GM18907 (cell line): ENCODE data around the gene PLEKHS1.

ENCODE experiments used
- ATAC-seq: cut with Tn5 transposase; IDR thresholded peaks from one replicate; pipeline ENCODE4 v1.9.1; 2021; ENCODE audit warnings: mild to moderate bottlenecking, moderate library complexity; ENCODE audit not compliant: unreplicated experiment

Gene PLEKHS1

DNA sequence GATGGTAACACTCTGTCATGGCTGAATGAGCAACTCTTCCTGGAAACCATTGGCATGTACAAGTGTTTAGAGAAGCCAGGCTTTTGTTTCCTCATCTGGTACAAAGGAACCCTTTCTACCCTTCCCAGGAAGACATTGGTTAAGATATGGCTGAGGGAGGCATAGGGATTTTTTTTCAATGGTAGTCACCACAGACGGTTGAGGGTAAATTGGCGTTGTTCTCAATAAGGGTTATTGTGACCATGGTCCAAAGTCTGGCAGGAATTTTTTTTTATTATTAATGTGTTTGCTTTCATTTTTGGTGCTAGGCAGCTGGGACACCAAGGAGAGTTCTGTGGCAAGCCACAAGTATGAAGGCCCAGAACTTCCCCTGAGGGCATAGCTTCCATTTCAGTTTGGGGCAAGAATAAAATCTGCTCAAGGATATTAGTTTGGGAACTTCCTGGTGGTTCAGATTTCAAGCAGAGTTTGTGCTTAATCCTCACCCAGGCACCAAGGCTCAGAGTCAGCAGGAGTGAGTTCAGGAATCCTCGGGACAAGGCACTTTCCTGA is at the start of gene PLEKHS1:
PLEKHS1 (plus strand) TSS at position 502 of the 552 bp plus-strand sequence. CDS start 3,596 bp downstream, outside the sequence.
- ATAC-seq: no peak

DNA sequence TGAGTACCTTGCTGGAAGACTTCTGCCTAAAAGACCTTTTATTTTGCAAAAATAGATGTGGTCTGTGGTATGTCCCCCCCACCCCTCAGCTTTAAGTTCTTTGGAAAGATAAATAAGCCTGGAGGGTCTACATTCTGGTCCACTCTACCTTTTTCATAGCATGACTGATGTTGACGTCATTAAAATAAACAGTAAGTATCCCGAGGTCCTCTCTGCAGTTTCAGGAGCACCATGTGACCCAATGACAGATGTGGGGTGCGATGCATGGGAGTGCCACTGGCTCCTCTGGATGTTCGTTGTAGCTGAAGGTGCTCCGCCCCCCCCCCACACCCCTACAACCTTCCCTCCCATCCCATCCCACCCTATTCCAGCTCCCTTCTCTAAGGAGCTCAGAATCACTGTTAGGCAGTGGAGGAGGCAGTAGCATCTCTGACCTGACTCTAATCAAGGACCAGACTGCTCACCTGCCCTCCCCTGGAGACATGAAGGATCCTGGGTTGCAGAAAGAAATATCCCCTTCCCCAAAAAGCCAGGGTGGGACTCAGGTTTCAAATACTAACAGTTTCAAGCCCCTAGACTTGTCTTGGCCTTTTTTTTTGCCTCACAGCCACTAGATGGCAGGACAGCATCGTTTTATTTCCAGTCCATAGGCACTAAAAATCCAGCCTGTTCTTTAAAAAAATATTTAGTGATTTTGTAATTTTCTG is 46.7 kb upstream of the PLEKHS1 start:
- no peak for ATAC-seq

DNA sequence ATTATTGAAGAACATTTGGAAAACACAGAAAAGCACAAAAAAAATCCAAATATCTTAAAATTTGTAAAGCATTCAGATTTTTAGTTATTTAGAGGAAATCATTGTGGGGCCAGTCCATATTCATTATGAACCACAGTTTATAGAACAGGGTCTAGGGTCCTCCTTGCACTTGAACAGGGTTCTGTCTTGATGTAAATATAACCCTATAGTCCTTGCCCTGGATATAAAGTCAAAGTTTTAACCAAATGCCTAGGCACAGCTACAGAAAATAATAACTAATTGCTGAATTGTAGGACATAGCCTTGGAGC is 46.2 kb upstream of the PLEKHS1 start:
- no peak for ATAC-seq

DNA sequence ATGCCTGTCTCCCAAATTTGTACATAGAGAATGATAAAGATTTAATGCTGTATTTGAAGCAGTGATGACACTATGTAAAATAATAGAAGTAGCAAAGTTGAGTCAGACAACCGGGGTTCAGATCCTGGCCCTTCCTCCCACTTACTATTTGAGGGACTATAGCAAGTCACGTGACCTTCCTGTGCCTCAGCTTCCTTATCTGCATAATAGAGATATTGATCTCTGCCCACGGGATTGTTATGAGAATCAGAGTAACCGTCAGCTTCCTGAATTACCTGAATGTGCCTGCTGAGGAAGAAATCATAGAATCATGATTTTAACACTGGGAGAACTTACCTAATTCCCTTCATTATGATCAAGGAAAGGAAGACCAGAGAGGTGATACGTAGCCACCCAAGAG is 44.9 kb upstream of the PLEKHS1 start:
- ATAC-seq: no peak

DNA sequence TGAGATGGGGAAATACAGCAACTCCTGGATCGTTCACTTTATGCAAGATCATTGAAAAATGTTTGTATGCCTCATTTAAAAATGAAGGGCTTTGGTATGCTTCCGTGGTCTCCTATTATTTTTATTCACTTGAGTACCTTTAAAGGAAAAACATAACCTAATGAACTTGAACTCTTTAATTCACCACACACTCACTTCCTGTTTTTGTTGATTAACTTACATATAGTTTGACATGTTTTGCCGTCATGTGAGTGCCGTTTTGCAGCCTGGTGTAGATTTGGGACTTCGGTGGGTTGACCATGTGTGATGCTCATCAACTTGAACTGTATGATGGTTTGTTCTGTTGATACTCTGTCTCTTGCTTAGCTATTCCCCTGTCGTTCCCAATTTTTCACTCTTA is 42.8 kb upstream of the PLEKHS1 start:
- no peak for ATAC-seq

DNA sequence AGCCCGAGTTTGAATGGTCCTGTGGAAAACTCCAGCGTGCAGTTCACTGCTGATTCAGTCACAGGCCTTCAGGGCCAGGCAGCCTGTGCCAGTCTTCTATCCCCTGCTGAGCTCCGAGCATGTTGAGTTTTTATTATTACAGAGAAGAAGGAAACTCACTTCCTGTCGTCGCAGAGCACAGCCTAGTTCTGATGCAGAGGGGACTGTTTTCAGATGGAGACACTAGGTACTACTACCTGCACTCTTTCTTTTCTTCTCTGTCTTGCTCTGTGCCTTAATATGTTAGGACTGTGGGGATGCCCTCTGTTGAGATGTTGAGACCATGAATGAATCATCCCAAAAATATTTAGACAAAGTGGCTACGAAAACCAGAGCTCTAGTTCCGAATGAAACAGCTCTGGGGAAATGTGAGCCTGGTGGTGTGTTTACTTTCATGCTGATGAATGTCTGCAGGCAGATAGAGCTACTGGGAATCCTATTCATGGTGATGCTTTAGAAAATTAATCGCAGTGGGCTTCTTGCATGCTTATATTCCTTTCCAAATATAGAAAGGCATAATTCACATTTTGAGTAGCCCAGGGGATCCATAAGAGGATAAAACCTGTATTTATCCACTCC is 42.2 kb upstream of the PLEKHS1 start:
- no peak for ATAC-seq

DNA sequence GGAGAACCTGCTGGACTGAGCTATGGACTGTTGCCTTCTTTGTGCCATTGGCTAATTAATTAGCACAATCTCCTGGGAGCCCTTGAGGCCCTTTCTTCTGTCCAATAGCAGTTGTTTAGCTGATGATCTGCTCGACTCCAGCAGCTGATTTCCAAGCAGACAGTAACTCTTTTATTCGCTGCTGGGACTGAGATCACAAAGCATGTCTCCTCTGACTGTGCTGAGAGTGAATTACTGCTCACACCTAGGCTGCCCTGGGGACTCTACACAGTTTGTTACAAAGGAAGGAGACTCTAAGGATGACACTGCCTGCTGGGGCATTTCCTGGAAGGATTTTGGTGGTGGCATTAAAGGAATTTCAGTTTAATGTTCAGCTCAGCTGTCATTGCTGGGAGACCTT is 40.3 kb upstream of the PLEKHS1 start:
- ATAC-seq: no peak

DNA sequence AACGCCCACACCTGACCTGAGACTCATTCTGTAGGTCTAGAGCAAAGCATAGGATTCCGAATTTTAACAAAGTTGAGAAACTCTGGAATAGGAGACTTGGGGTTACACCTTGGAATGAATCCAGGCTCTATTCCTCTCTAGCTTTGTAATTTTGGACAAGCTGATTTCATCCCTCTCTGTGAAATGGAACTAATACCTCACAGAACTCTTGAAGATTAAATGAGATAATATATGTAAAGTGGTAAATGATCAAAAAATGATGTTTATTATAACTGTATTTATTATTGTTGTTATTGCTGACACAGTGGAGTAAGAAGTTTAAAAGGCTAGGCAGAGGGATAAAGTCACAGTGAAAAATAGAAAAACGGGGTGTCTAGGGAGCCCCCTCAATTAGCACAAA is 39.5 kb upstream of the PLEKHS1 start:
- no peak for ATAC-seq

DNA sequence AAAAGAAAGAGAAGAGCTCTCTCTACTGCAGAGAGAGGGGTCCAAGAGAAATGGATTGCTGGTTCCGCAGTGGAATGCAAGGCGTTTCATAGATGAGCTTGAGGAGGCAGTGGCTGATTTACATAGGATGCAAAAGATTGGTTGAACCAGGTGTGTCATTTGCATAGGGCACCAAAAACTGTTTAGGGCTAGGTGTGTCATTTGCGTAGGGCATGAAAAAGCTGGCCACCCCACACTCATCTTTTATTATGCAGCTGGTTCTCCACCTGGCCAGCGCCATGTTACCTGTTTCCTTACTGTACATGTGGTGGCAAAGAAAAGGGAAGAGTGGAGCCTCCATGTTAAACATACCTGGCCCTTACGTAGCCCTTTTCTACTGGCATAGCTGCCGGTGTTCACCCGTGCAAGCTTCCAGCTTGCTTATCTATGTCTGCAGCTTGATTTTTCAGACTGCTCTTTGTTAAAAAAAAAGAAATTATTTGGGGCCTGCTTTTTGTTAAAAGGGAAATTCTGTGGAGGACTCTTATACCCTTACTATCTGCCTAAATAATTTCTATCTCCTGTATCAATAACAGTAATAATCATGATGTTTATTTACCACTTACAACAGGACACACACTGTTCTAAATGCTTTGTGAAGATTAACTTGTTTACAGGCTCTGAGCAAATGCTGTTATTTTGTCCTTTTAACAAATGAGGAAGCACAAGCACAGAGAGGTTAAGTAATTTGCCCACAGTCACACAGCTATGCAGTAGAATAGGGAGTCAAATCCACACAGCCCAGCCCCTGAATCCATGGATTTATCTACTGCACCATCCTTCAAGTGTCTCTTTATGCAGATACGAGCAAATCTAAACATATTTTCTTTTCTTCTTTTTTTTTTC is 38.5 kb upstream of the PLEKHS1 start:
- ATAC-seq: no peak

DNA sequence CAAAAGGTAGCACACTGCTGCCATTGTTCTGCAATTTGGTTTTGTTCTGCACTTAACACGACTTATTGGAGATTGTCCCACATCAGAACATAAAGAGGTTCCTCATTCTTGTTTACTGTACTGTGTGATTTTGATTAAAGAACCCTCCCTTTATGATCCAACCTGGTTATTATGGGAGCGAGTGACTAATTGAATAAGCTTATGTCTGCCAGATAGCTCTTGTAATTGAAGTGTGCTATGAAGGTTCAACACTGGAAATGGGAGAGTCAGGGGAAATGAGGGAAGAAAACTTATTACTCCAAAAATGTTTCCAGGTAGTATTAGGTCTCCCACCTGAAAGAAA is 37.9 kb upstream of the PLEKHS1 start:
- ATAC-seq: no peak

DNA sequence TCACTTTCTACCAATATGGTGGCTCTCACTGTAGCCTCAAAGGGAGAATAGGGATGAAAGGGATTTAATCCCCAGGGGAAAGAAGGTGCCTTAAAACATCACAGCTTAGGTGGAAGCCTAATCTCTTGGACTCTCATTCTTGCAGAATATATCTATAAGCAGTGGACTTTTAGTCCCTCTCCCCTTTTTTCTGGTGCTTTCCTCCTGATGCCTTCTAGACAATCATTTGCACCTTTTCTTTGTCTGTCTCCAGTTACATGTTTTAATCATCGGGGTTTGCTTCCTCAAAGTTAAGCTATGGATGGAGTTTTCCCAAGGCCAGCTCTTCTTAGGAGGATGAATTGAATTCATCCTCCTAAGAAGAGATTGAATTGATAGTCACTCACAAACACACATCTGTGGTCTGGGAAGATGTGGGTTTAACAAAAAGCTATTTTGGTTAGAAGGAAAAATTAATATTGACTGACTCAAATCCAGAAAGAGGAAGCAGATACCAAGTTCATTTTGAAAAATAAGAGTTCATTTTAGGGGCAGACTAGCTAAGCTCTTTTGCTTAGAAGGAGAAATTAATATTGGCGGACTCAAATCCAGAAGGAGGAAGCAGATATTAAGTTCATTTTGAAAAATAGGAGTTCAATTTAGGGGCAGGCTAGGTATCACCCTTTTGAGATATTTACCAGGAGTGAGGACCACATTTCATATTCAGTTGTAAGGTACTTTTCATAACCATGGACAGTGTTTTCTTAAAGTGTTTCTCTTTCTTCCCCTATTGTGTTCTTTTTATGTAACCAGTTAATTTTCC is 35.2 kb upstream of the PLEKHS1 start:
- no peak for ATAC-seq

DNA sequence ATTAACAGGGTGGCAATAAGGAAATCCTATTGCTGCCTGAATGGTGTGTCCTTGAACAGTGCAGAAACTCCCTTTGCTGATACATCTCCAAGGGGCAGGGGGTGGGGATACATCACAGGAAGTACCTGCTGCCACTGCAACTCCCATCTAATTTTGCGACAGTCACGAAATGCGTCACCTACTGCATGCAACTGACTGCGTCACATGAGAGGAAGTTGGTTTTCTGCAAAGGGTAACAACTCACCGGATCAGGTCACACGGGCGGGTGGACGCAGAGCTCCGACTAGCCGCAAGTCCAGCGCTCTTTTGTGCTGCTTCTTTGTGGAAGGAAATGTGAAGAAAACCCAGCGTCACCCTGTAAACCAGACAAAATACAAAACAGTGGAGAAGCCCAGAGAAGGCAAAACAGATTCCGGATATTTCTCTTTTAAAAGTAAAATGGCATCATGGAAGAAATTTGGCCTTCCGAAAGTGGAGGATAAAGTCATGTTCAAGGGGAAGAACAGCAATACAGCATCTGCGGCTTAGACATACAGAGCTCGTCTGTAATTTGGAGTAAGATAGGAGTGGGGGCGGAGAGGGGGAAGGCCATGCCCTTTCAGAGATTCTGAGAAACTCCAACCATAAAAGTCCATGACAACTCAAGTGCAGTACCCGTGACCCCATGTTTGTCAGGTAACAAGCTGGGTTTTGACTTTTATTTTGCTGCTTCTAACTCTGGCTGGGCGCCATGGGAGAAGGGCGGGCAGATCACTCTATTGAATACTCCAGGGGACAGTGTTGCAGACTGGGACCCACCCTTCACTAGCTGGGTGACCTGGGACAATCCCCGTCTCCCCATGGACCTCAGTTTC is 32.3 kb upstream of the PLEKHS1 start:
- no peak for ATAC-seq

DNA sequence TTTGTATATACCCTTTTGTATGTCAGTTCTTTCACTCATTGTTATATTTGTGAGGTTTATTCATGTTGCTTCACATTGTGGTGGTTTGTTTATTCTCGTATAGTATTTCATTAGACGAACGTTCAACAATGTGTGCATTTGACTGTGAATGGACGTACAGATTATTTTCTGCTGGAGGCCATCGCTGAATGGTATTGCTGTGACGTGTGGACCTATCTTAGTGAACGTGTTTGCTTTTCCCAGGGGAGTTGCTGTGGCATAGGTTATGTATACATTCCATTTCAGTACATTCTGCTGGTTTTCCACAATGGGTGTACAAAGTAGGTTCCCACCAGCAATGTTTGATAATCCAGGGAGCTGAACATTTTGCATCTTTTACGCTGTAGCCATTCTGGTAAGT is 31.1 kb upstream of the PLEKHS1 start:
- ATAC-seq: no peak

DNA sequence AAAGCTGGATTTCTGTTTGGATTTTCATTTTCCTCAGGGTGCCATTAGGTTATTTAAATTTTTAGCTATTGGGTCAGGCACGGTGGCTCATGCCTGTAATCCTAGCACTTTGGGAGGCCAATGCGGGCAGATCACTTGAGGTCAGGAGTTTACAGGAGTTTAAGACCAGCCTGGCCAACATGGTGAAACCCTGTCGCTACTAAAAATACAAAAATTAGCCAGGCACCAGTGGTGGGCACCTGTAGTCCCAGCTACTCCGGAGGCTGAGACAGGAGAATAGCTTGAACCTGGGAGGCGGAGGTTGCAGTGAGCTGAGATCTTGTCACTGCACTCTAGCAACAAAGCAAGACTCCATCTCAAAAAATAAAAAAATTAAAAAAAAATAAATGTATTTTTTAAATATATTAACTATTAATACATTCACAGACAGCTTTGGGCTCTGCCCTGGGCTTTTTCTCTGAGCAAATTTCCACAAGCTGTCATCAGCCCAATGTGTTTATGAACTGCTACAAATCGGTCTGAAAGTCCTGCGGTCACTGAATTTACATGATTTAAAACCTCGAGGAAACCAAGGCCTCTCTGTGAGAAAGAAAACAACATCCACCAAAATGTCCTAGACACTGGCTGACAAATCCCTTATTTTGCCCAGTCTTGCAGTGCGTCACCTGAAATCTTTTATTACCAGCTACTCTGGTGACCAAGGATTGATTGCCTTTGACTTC is 19.2 kb upstream of the PLEKHS1 start:
- no peak for ATAC-seq

DNA sequence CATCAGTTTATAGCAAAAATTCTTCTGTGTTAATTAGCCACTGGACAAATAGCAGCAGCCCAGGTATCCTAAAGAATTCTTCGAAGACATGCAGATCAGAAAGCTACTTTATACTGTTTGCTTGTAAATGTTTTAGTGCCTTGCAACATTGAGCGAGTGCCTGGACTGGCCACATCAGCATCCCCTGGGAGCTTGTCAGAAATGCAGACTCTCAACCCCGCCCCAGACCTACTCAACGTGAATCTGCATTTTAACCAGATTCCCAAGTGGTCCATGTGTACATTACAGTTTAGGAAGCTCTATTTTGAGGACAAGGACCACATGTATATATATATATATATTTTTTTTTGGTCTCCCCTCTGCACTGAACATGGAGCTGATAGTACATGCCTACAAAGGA is 18.5 kb upstream of the PLEKHS1 start:
- ATAC-seq: no peak

DNA sequence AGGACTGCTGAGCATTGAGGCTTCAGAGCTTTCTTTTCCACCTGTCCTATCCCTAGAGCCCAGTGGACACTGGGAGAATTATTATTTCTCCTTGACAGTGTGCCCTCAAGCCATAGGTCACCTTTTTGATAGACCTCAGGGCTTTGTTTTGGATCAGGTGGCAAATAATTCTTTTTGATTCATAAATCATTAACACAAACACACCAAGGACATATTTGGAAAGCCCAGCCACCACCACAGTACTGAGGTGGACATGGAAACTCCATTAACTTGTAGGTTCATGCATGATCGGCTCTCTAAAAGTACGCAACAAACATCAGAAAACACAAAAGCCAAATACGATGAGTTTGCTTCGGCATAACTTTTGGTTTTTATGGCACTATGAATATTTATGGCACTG is 17.8 kb upstream of the PLEKHS1 start:
- no peak for ATAC-seq

DNA sequence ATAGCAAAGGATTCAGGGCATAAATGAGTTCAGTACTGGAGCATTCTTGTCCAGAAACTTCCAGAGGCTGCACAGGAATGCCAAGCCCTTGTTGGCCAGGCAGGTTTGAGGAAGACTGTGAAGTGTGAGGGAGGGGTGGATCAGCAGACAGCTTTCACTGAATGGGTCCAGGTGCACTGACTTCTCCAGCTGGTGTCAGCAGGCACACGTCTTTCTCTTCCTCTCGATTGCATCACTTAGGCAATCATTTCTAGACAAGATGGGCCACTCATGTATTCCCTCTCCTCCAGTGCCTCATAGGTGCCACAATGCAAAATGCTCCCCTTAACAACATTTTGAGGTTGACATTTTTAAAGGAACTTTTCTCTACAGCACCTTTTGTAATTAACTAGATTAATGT is 15.6 kb upstream of the PLEKHS1 start:
- peak; percentile 99 for ATAC-seq

DNA sequence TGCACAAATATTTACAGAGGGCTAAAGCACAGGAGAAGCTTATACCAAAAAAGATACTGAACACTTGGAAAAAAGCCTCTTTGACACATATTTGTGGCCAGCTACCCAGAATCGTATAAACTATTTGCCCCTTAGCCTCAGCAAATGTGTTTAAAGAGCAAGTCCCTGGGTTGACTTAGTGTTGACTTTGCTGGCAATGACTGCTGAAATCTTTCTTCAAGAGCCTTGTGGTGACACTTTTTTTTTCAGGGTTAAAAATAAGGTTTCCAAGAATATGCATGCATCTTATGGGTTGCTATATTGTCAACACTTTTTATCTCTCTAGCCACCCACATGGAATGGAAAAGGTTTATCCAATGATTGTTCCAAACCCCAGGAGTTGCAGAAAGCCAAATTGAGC is 14.9 kb upstream of the PLEKHS1 start:
- ATAC-seq: no peak

DNA sequence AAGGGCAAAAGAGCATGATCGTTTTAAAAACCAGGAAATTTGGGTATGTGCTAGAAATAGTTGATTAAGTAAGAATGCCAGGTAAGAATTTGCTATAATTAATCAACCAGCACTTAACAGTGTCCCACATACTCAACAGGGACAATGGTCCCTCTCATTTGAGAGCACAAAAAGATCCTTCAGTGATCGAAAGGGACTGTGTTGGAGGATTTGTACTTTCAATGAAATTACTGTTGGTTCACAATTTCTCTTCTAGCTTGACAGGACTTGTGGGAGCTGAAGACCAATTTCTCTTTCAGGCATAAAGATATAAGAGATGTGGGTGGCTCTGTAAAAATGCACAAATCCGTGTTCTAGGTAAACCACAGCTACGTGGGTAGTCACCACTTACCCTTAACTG is 12.5 kb upstream of the PLEKHS1 start:
- no peak for ATAC-seq

DNA sequence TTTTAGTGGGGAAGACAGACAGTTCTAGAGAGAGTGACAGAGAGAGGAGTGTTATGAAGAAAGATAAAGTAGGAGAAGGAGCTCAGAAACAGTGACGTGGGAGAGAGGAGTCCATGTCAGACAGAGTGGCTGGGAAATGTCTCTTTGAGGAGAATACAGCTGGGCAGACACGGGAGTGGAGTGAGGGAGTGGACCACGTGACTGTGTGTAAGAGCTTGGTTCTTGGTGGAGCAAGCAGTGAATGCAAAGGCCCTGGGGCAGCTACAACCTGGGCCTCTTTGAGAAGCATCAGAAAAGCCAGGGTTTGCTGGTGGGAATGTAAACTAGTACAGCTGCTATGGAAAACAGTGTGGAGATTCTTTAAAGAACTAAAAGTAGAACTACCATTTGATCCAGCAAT is 11.9 kb upstream of the PLEKHS1 start:
- ATAC-seq: no peak
